ENCODE results near the gene JMJD8. TPM values are rescaled to one million over a fixed set of nuclear protein-coding genes. Genes with fewer than 3 reads are reported as not detected.

JMJD8 gene
- total and polyA plus RNA-seq, 10 of the 15 experiments (the other 5 are each of a cell fraction or from before 2014, with no cell fraction given), result 1.00 to 50.4 (median 30.7) TPM

GRCh38 chr16:730666-731509, 46.8 kb upstream of the JMJD8 start:
- H3K27ac ChIP-seq (ENCODE audit: control insufficient read depth, insufficient read depth), result no peak overlapping the region
- TF ChIP-seq POLR2A (IDR thresholded peaks at IDR 0.05; ENCODE audit: low read depth, low read length), result peak; percentile 42; the same call in 1 of the 2 replicates
- TF ChIP-seq NFYA (IDR thresholded peaks at IDR 0.05; ENCODE audit: borderline replicate concordance, low read depth, low read length), result no peak
- TF ChIP-seq NFYB (IDR thresholded peaks at IDR 0.05; ENCODE audit: insufficient read depth, low read depth, low read length), result no peak
- no peak for TF ChIP-seq USF1 (IDR thresholded peaks at IDR 0.05; ENCODE audit: borderline replicate concordance, extremely low read length, insufficient read depth, low read depth, low read length)
- no peak for TF ChIP-seq SKIL (IDR thresholded peaks at IDR 0.05; ENCODE audit: low read depth, poor library complexity, severe bottlenecking)
- in situ Hi-C loops (cut with MboI), result no loop called here
- peaks cover 24% of the 10 kb centered on the region for H3K4me1 ChIP-seq (ENCODE audit: control insufficient read depth, insufficient read depth, low read length)
- no peak overlapping the region for H2AFZ ChIP-seq (ENCODE audit: control insufficient read depth, low read depth, low read length)
- H4K20me1 ChIP-seq (ENCODE audit: control insufficient read depth, insufficient read depth), result no peaks in the 10 kb centered on the region
- ChIA-PET CTCF (interaction anchor here (0.7 to 1.4 kb wide), 5 partner anchors 10 to 881 kb away, joined by 3 to 6 read pairs (median 3); partner anchors contain the start of genes ANTKMT and IFT140), POLR2A (interaction anchor here (1.0 to 1.4 kb wide), 2 partner anchors 9 to 11 kb away, joined by 3 to 6 read pairs; partner anchors contain the start of gene ANTKMT), RAD21 (ENCODE audit: unreplicated experiment) (no interaction called here), SMC1A (ENCODE audit: uncharacterized antibody, unreplicated experiment) (no interaction called here)
- intact Hi-C loops (cut with micrococcal nuclease; ENCODE audit: unreplicated experiment), result no loop called here
- BruUV-seq (replicated peaks), result no TSS peak
- WGBS (ENCODE audit: insufficient coverage, insufficient replicate concordance, low lambda C conversion rate, missing lambda C conversion rate), result 80% methylated on average over 22 of the region's 22 CpGs
- H3K9me3 ChIP-seq (replicated peaks; ENCODE audit: control insufficient read depth, insufficient read depth, low read length), result no peaks in the 10 kb centered on the region
- no peaks in the 10 kb centered on the region; the same call in 1 of the 2 replicates for H3K79me2 ChIP-seq (ENCODE audit: control insufficient read depth, insufficient read depth, low read length)
- ATAC-seq (no peak), DNase-seq (ENCODE audit: low read depth, low spot score) (no peak), FAIRE-seq (no peak)
- no peaks in the 10 kb centered on the region for H3K27me3 ChIP-seq (replicated peaks in 1 of 2; ENCODE audit: control insufficient read depth in 2 of 2, insufficient read depth in 2 of 2, low read length in 1 of 2)
- peaks cover 7 to 9% of the 10 kb centered on the region in 2 experiments; a peak in 3 of 4 replicates for H3K36me3 ChIP-seq (ENCODE audit: control insufficient read depth in 2 of 2, insufficient read depth in 2 of 2, low read length in 1 of 2)
- no peak overlapping the region for H3K4me2 ChIP-seq (ENCODE audit: control insufficient read depth, insufficient read depth)
- no peak overlapping the region for H3K9ac ChIP-seq (ENCODE audit: control insufficient read depth, insufficient read depth, low read length)
- no peak overlapping the region for H3K4me3 ChIP-seq
